Stimulated activated CD4-positive, alpha-beta T cell treated with anti-CD3 and anti-CD28 coated beads, Interleukin-1b, Interleukin-23, amount 100 ng/mL, for 1 hour (primary cell): ENCODE data around the gene TRMU.
"Not testable (repeated sequence)": the region's sequence is repeated elsewhere in the genome, so short reads cannot be mapped to it uniquely, and the experiment has no call there.

Experiments
- DNase-seq, 2 donors: peaks; one replicate each; pipeline ENCODE4 v3.0.0-alpha.2; 2020; ENCODE audit warnings: low read depth in 2 of 2

The TRMU gene

GRCh38 chr22:46387748-46388147, 52.2 kb downstream of the TRMU start:
- DNase-seq = no peak

- DNase-seq = no peak
Observed at GRCh38 chr22:46388647-46389046, 53.1 kb downstream of the TRMU start.

DNA sequence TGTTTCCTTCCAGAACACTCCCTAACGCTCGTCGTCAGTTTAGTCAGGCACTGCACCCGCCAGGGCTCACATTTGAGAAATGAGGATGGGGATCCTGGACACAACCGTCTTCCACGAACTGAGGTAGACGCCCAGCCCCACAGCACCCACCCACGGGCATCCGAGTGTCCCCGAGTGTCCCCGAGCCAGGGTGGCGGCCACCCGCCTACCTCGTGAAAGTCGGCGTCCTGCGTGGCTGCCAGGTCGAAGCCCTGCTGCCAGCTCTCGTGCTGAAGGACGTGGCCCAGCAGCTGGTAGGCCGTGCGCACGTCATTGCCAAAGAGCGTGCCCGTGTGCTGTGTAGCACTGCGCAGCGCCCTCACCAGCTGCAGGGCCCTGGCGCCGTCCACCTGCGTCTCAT, 53.6 kb downstream of the TRMU start:
- no peak for DNase-seq

DNA sequence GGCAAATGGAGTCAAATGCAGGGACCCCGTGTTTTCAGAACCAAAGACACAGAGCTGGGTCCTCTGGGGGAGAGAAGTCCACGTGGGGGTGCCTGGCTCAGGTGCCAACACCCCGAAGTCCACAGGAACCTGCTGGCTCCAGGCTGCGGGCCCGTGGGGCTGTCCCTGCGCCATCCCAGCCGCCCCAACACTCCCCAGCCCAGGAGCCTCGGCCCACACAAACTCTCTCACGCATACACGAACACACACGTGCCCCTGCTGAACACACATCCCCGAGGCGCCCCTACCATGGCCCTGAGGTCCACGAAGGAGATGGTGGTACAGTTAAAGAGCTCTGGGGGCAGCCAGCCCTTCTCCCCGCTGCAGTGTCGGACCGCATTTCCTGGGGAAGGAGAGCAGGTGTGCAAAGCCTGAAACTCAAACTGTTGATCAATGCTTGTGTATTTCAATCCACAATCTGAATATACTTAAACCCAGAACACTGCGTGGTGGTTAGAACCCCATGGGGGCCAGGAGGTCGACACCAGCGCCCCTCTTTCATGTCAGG, 54.7 kb downstream of the TRMU start:
- no peak for DNase-seq

GRCh38 chr22:46390652-46391301, 55.3 kb downstream of the TRMU start:
- no peak for DNase-seq

DNA sequence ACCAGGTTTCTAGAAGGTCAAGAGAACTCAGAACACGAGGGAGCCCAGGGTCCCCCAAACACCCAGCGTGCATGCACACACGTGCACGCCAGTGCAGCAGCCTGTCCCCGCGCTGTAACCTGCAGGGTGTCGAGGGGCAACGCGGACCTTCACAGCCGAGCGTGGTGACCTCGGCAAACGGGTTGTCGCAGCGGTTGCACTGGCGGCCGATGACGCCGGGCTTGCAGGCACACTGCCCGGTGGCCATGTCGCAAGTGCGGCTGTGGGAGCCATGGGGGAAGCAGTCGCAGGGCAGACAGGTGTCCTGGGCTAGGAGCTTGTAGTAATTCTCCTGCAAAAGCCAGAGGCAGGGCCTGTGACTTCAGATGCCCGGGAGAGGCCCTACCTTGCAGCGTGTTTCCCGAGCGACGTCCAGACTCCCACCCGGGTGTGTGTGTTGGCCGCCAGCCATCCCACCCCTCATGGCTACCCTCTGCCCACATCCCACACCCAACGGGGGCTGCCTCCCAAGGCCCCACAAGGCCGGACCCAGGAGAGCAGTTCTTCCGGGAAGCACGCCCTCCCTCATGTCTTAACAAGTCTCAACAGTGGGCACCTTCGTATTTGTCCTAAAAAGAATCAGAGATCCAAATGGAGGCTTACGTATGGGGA, 56.1 kb downstream of the TRMU start:
- no peak for DNase-seq

DNA sequence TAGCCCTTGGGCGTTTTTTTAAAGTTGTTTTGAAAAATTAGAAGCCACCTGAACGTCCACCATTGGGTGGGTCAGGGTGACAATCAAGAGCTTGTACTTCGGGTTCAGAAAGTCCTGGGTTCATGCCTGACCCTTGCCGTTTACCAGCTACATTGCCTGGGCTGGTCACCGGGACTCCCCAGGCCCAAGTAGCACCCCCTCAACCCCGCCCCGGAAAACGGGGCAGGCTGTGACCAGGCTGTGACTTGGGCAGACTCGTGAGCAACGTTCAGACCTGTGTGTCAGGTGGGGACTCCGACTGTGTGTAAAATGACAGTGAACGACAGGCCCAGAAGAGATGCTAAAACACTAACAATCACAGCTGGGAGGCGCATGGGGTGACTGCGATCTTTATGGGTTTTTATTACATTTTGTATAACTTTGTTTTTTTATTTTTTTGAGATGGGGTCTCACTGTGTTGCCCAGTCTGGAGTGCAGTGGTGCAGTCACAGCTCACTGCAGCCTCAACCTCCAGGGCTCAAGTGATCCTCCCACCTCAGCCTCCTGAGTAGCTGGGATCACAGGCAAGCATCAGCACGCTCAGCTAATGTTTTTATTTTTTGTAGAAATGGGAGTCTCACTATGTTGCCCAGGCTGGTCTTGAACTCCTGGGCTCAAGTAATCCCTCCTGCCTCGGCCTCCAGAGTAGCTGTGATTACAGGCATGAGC, 56.8 kb downstream of the TRMU start:
- DNase-seq = no peak

- DNase-seq = no peak
Observed at GRCh38 chr22:46393873-46394272, 58.4 kb downstream of the TRMU start.

GRCh38 chr22:46394622-46395021, 59.1 kb downstream of the TRMU start:
- no peak for DNase-seq

DNA sequence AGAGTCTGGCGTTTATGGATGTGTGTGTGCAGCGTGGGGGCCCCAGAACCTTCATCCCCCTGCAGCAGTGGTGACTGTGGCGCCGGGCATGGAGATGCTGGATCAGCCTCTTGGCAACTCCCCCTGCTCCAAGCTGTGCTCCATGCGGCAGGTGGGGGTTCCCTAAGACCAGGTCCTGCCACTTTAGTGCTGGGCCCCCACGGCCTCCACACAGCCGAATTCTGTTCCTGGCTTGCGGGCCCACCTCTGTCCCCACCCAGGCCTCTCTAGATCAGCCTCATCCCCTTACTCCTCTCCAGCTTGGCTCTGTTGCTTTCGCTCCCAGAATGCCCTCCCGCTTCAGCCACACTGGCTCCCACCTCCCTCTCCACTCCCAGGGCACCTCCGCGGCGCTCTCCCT, 59.6 kb downstream of the TRMU start:
- no peak for DNase-seq

DNA sequence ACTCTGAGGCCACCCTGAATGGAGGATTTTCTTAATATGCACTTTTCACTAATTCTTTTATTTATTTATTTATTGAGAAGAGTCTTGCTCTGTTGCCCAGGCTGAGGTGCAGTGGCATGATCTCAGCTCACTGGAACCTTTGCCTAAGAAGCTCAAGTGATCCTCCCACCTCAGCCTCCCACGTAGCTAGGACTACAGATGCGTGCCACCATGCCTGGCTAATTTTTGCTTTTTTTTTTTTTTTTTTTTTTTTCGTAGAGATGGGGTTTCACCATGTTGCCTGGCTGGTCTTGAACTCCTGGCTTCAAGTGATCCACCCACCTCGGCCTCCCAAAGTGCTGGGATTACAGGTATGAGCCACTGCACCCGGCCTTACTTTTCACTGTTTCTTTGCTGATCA, 61.5 kb downstream of the TRMU start:
- DNase-seq = not testable (repeated sequence)

DNA sequence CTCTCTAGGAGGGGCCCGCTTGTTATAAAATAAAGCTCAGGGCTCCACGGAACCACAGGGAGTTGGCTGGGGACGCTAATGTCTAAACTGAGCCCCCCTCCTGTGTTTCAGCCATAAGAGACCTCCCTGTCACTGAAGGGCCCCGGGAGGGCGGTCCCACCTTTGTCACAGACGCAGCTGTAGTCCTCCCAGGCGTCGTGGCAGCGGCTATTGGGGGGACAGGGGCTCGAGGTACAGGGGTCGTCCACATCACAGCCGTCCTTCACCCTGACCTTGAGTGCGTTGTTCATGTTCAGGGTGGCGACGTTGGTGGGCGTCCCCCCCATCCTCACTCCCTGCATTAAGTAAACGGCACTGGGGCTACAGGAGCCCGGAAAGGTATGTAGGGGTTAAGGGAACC, 62.0 kb downstream of the TRMU start:
- DNase-seq = no peak

DNA sequence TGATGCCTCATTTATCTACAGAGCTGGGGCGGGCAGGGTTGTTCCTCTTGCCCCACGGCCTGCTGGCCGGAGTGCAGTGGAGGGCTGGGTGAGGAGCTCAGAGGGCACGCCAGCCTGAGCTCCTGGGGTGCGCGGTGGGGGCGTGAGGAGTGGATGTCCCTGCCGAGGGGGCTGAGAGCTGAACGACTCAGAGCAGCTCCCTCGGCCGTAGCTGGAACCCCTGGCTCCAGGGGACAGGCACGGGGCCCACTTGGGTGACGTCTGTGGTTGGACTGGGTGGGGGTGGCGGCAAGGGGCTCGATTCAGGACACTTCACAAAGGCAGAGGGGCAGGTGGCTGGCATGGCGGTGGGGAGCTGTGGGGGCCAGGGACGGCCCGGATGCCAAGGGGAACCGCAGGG, 62.4 kb downstream of the TRMU start:
- no peak for DNase-seq

DNA sequence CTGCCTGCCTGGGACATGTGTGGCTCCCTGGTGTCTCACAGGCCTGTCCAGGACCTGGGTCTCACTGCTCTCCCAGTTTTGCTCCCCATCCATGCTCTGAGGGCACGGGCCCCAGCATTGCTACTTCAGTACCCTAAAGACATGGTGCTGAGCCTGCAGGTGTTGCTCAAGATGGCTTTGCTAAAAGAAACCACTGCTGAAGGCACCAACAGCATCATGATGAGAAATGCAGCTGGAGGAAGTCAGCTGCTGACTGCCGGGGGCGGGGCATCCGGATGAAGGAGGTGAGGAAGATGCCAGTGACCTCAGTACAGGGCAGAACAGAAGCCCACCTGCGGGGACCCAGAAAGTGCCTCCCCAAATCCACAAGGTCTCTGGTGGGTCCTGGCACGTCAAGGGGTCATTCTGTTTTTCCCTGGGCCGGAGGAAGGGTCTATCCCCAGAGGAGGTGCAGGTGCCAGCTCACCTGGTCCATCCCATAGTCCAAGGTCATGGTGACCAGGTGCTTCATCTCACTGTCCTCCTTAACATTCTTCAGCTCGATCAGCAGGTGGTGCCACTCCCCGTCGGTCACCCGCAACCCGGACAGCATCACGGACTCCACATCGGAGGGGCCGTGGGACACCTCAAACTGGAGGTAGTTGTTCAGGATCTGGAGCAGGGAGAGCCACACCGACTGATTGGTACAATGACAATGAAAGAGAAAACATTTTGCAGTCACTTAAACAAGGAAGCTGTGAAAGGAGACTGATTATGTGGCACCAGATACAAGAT, 63.9 kb downstream of the TRMU start:
- DNase-seq = no peak

GRCh38 chr22:46401370-46401769, 65.9 kb downstream of the TRMU start:
- DNase-seq = no peak

GRCh38 chr22:46402505-46402904, 67.0 kb downstream of the TRMU start:
- DNase-seq = no peak

- not testable (repeated sequence) for DNase-seq
Observed at GRCh38 chr22:46403880-46404279, 68.4 kb downstream of the TRMU start.

- no peak for DNase-seq
Observed at GRCh38 chr22:46405901-46406300, 70.4 kb downstream of the TRMU start.

- DNase-seq = no peak
Observed at GRCh38 chr22:46406349-46406748, 70.8 kb downstream of the TRMU start.

DNA sequence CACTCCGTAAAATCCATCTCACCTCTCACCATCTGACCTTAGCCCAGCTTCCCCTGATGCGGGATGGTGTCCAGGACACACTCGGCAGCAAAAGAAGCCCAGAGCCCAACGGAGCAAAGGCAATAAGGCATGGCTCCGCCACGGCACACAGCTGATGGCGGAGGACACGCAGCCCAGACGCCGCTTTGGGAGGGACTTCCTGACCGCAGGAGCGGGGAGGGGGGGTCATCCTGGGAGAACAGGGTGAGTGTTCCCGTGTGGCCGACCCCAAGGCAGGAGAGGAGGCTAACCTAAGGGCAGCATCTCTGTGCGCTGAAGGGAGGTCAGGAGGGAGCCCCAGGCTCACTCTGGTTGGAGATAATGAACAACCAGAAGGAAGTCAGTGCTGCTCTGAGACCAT, 71.3 kb downstream of the TRMU start:
- DNase-seq = no peak
